Astrocyte of the hippocampus (primary cell): Measurements from ENCODE around the gene PPIE.
"Not testable (repeated sequence)": the region's sequence is repeated elsewhere in the genome, so short reads cannot be mapped to it uniquely, and the experiment has no call there.

Experiments
- DNase-seq: peaks from one replicate; pipeline ENCODE4 v3.0.0; 2011; ENCODE audit warnings: low read depth, low spot score

PPIE gene

DNA sequence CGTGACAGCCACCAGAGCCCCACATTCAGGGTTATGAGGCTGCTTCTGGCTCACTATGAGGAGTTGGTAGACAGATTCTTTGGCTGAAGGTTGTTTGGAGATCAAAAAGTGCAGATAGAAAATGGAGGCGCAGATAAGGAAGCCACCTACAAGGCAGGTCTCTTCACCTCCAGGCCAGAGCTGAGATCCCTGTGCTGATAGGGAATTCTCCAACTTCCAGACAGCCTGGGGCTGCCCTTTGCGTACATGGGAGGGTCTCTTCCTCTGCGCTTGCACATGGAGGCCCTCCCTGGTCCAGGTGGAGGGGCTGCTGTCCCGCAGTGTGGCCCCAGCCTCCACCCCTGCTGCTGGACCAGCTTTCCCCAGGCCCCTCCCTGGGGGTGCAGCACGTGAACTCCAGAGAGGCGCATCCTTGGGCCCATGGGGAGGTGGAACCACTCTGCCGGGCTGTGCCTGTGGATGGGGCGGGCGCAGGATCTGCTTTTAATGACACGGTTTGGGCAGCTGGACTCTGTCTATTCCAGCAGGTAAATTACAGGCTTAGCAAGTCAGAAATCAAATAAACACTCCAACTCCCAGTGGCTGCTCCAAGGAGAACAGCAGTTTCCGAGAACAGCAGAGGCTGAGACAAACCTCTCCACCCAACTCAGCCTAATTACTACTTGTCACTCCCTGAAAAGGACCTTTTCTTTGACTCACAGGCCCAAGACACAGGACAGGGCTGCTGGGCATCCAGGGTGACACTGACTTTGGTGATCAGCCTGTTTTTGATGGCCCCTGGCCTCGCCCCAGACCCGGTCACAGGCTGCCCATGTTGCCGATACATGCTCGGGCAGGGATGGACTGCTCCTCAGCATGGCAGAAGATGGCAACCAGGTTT is 20.1 kb downstream of the PPIE start:
- DNase-seq, result no peak

DNA sequence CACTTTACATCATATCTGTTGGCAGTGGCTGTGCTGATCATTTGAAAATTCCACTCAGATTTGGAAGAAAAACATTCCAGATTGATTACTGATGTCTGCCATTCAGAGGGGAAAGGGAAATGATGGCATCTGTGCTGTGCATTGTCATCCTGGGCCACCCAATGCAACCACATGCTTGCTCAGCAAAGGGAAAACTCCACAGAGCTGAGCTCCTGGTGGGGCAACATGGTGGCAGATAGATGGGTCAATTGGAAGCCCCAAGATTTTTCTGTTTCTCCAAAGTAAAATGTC is 20.7 kb downstream of the PPIE start:
- DNase-seq, result no peak

DNA sequence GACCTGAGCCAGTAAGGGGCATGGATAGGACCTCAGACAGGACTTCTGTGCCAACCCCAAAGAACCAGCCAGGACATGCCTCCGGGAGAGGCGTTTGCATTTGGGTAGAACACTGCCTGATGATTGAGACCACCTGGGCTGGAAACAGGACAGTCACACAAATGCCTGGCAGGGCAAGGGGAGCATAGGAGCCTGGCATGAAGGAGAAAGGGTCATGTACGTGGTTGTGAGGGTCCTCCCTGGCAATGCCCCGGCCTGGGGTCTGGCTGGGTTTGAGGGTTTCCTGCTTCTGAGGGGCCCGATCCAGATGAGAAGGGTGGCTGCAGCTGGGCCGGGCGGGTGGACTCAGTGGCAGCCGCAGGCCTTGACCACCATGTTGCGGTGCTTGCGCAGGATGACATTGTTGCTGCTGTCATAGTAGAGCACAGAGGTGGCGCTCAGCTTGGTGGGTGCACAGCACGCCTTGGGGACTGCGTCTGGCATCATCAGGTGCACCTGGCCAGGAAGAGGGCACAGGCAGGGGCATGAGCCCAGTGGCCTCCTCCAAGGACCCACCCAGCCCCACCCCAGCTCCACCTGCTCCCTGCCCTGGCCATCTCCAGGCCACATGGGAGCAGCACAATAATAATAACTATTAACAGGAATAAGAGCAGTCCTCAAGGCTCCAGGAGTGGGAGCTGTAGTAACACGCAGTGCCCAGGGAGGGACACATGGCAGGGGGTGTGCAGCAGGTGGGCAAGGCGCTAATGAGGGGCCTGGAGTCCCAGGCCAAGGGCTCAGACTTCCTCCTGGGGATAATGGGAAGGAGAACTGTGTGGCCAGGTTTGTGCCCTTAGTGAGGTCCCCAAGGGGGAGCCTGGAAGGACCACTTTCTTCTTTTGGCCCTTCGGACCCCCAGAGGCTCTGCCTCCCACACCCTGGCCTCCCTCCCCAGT is 21.7 kb downstream of the PPIE start:
- DNase-seq, result no peak

DNA sequence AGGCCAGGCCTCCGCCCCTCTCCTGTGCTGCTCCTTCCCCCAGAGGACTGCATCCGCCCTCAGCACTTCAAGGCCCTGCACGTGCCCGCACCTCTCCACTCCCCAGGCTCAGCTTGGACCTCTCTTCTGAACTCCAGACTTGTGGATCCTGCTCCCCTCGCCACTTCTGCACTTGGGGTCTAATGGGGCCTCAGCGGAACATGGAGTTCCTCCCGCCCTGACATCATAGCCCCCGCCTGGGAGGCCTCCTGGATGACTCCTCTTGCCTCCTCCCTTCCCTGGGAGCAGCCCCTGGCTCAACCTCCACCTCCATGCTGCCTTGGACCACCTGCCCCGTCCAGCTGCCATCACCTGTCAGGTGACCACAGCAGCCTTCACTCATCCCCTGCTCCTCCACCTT is 22.3 kb downstream of the PPIE start:
- DNase-seq, result no peak

DNA sequence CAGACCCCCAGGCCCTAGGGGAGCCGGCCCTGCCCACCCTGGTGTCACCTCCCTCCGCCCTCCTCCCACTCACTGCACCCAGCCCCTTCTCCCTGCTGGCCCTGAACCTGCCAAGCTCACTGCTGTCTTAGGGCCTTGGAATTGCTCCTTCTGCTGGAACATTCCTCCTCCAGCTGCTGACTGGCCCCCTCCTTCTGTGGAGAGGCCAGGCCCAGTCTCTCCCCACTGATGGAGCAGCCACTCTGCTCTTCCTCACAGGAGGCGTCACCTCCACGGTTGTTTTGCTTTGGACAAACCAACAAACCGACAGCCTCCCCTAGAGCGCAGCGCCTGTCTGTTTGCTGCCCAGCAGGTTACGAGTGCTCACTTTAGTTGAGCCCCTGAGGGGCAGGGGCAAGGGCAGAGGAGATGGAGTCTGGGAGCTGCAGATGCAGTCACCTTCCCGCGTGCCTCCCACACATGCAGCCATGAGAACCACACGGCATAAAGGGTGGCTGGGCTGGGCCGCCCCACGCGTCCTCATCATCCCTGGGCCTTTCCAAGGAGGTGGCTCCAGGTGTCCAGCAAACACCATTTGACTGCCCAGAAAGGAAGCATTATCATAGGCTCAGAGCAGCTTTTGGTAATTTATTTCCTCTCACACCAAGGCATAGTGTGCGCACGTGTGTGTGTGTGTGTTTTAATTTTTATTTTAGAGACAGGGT is 23.0 kb downstream of the PPIE start:
- no peak for DNase-seq

DNA sequence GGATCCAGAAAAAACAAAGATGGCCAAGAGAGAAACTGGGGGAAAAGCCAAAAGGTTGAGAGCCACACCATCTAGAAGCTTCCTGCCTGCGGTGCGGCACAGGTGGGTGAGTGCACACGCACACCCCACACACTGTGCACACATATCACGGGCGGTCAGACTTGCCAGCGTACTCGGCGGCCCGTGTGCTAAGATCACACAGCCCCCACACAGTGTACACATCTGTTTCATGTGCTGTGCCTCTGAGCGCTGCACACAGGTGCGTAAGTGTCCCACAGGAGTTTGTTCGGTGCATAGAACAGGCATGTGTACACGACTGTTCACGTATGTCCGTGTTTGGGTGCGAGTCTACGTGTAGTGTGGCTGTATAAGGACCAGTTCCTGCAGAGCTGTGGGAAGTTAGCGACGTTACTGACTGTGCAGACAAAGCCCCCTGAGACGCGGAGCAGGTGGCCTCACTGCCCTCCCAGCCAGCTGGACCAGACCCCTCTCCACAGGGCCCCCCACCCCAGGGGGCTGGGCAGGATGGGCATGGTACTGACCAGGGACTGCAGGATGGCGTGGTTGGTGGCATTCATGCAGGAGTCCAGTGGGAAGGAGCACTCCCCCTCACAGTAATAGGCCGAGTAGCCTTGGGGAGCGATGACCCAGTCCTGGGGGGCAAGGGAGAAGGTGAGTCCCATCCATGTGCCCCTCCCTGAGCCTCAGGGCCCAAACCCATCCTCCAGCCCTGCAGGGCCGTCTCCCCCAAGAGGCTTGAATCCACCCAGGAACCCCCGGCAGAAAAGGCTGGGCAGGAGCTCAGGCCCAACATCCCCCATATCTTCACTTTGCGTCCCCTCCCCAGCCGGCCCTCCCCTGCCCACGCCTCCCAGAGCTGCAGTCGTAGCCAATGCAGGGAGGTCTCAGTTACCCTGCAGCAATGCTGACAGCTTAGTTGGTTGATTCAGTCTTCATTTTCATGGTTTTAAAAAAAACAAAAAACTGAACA is 24.2 kb downstream of the PPIE start:
- no peak for DNase-seq

DNA sequence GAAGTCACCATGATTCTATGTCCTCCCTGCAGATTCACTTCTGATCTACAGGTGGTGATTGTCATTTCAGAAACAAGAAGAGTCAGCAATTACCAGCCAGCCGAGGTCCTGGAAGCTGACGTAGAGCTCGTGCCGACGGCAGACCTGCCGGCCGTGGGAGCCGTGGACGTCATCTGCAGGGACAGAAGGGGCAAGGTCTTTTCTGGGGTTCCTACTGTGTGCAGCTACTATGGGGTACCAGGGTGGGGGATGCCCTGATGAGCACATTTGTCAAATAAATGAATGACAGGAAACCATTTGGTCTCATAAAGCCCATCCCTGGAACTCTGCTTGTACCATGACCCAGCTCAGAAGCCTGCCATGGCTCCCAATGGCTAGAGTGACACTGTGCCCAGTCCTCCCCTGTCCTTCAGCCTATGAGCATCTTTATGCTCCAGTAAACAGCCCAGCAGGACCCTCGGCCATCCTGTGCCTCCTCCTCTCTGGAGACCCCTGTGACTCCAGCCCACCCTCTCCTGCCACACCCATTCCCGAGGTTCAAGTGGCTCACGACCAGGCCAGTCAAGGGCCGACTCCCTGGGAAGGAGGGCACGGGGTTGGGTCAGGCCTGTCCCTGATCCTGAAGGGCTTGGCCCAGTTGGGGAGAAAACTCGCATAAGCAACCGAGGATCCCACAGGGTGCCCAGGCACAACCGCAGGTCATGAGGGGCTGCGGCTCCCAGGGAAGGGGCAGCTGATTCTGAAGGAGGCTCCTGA is 25.1 kb downstream of the PPIE start:
- DNase-seq, result not testable (repeated sequence)

DNA sequence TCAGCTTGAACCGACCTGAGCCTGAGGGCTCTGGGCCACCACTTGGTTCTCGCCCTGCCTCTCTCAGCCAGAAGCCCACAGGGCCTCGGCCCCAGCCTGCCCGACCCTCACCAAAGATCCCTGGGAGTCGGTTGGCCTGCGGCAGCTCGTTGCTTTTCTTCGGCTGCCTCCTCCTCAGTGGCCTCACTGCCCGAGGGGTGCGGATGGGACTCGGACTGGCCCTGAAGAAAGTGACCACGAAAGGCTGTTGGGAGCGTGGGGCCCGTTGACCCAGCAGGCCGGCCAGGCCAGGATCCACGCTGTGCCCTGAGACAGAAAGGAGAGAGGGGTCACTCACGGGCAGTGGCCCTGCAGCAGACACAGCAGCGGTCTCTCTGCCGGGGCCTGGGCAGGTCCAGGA is 25.8 kb downstream of the PPIE start:
- DNase-seq, result not testable (repeated sequence)

DNA sequence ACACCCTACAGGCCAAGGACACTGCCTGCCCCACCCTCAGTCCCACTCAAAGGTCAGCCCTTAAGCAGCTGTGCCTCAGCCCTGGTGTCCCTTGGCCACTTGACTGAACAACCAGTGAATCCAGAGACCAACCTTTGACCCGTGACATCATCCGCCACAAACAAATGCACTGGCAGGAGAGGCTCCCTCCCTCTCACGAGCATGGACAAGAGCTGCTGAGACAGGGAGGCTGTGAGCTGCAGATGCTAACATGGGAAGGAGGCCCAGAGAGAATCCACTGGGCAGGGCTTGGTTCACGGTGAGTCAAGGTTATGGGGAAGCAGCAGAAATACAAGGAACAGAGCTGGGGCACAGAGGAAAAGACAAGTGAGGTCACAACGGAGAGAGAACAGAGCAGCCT is 27.8 kb downstream of the PPIE start:
- DNase-seq, result not testable (repeated sequence)

DNA sequence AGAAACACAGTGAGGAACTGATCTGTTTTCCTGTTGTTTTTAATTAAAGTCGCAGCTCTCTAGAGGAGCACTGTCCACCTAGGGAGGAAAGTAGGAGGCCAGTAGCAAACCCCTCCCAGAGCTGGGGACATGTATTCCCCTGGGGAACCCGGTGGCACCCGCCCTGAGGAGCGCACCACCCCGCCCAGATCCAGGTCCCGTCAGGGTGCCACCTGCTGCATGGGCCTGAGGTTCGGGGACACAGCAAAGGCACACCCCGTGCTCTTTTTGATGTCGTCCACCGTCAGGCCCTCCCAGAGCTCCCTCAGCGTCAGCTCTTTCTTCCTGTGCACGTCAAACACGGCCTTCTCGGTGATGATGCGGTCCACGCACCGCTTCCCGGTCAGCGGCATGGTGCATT is 30.8 kb downstream of the PPIE start:
- DNase-seq, result not testable (repeated sequence)

DNA sequence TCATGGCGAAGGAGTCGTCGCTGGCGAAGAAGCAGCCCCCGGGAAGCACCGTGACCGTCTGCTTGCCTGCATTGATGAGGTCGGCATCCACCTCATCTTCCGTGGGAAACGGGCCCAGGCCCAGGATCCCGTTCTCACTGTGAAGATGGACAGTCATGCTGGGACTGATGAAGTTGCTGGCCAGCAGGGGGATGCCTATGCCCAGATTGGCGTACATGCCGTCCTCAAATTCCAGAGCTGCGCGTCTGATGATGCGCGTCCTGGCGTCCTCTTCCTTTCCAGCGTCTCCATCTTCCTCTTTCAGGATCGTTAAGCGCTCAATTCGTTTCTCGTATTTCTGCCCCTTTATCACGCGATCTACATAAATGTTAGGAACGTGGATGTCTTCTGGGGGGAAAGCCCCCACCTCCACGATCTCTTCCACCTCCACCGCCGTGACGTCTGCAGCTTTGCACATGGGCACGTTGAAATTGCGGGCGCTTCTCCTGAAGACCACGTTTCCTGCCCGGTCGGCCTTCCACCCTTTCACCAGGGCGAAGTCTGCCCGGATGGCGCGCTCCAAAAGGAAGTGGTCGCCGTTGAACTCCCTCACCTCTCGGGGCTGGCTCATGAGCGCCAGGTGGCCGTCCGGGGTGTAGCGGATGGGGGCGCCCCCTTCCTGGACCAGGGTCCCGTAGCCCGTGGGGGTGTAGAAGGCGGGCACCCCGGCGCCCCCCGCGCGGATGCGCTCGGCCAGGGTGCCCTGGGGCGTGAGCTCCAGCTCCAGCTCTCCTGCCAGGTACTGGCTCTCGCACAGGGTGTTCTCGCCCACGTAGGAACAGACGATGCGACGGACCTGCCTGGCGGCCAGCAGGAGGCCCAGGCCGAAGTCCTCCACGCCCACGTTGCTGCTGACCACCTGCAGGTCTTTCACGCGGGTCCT is 31.7 kb downstream of the PPIE start:
- DNase-seq, result not testable (repeated sequence)

DNA sequence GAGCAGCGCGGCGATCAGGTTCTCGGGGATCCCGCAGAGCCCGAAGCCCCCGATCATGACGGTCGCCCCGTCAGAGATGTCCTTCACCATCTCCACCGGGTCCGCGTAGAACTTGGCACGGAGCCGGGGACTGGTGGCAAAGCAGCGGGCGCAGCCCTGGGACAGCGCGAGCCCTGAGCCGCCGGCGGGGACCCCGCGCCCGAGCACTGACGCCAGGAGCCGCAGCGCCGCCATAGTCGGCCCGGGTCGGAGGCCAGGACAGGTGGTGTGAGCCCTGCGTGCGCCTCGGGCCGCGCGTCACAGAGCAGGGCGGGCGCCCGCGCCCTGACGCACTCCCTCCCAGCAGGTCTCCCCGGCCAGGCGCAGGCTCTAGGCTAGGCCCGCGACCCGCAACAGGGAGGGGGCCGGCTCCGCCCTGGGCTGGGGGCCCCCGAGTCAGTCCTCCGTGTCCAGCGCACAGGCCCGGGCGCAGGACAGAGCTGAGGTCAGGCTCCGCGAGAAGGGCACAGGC is 32.4 kb downstream of the PPIE start, which contains the start of gene OXCT2:
TSS of gene OXCT2 (minus strand) at position 327 of the 511 bp plus-strand sequence. CDS start at position 234, 93 bp downstream.
- DNase-seq, result not testable (repeated sequence)

DNA sequence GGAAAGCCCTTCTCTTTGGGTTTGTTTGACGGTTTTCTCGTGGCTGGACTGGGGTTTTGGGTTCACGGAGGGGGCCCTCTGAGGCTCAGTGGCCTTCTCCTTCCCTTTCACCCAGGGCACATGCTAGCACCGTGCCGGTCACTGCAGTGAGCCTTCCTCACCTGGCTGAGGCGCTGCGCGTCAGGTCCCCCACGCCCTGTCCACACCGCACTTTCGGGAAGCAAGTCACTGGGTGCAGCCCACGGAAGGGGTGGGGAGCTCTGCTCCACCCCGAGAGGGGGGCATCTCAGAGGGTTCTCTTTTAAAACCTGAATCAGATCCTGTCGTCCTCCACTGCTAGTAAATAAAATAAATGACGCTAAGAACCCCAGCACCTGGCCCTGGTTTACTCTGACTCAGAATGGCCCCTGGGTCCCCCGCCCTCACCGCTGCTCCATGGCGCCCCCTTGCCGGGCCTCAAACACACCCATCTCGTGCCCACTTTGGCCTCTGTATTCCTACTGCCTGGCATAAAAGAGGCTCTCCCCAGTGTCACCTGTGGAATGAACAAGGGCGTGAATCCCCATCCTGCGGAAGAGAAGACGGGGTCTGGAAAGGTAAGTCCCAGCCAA is 34.8 kb downstream of the PPIE start:
- not testable (repeated sequence) for DNase-seq

DNA sequence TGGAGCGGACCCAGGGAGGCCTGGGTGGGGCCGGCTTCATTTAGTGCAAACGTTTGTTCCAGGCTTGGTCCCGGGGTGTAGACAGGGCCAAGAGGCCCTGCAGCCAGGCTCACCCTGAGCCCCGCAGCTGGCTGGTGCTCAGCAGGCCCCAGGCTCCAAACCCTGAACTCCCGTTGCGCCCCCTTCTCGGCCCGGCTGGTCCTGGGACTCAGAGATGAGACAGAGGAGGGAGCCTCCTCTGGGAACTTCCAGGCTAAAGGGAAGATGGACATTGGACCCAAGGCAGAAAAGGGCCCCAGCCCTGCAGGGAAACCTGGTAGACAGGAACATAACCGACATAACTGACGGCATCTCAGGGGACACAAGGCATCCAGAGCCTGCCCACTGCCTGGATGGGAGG is 36.5 kb downstream of the PPIE start:
- DNase-seq, result not testable (repeated sequence)

DNA sequence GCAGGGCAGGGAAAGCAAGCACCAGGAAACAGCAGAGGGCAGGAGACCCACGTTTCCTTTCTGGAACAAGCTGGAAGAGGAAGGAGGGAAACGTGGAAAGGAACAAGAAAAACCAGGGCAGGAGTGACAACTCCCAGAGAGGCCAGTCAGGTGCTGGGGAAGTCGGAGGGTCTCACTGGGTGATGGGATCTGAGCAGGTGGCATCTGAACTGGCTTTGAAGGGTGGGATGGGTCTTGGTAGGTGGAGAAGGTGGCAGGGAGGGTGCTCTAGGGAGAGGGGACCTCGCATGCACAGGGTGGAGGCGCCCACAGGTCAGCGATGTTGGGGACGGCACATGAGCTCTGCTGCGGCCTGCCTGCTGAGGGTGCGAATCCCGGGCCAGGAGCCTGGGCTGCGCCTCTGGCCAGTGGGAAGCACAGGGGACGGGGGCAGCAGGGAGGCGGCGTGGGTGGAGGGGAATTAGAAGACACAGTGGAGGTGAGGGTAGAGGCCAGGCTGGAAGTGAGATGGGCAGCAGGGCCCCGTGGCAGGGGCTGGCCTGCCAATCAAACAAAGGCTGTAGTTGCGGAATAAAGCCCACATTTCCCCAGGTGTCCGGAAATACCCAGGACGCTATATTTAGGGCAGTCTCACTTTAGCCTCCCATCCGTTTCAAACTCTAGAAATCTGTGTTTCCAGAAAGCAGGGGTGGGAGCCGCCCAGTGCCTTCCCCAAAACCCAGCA is 37.2 kb downstream of the PPIE start:
- DNase-seq, result not testable (repeated sequence)

DNA sequence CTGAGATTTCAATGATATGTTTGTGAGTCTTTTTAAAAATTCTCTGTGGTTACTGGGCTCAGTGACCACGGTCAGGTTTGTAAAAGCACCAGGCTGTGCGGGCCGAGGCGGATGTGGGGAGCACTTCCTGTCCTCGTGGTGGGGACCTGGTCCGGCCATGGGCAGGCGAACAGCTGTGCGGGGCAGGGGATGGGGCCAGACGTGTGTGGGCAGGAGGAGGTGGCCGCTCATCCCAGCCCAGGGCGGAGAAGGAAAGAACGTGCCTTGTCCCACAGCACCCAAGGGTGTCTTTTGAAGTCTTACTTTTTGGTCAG is 37.7 kb downstream of the PPIE start:
- no peak for DNase-seq

DNA sequence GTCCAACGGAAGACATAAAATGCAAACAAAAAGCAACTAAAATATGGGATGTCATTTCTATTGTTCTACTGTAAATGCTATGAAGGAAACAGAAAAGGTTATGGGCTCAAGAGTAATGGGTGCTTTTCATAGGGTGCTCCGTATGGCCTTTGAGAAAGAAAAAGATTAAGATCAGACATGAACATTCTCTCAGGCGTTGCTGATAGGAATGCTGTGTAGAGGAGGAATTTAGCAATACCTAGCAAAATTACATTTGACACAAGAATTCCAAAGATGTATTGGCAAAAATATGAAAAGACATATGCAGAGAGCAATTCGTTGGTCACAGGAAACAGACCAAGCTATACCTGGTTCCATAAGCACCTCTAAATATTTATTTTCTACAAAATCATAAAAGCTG is 38.2 kb downstream of the PPIE start:
- no peak for DNase-seq

DNA sequence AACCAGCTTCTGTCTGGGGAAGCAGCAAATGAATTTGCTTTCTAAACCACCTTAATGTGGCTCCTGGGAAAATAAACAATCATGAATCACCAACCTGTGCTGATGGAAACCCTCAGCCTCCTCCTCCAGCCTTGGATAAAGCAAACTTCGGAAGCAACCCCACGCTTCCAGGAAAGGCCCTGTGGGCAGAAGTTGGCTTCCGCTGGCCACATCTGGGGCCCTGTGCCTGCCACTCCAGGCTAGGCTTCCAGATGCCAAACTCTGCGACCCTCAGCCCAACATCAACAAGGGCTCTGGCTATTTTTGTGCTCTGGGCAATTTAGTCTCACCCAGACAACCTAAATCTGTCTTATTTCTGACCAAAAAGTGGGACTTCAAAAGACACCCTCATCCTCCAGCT is 38.6 kb downstream of the PPIE start:
- no peak for DNase-seq
